GM19463 (cell line): ENCODE data around the gene EN2.
A peak's percentile ranks its signal among the peaks of the same experiment; 100 is the strongest.

ENCODE experiments used
- ATAC-seq: cut with Tn5 transposase; IDR thresholded peaks from one replicate; pipeline ENCODE4 v1.9.1; 2021; ENCODE audit warnings: mild to moderate bottlenecking, moderate library complexity; ENCODE audit not compliant: unreplicated experiment

EN2 gene

GRCh38 chr7:155483868-155484325 lies 26.0 kb downstream of the EN2 start:
- no peak for ATAC-seq

- ATAC-seq: no peak
Observed at GRCh38 chr7:155484483-155485399, 26.8 kb downstream of the EN2 start.

GRCh38 chr7:155486783-155487508 lies 29.0 kb downstream of the EN2 start:
- ATAC-seq: no peak

- no peak for ATAC-seq
Observed at GRCh38 chr7:155487509-155488482, 29.9 kb downstream of the EN2 start.

GRCh38 chr7:155488483-155489127 lies 30.7 kb downstream of the EN2 start:
- ATAC-seq: no peak

GRCh38 chr7:155489158-155489840 lies 31.4 kb downstream of the EN2 start:
- no peak for ATAC-seq

- ATAC-seq: peak; percentile 36
Observed at GRCh38 chr7:155489862-155490696, 32.1 kb downstream of the EN2 start.

- ATAC-seq: peak; percentile 82
Observed at GRCh38 chr7:155490697-155491628, 33.0 kb downstream of the EN2 start.

- no peak for ATAC-seq
Observed at GRCh38 chr7:155491812-155492211, 33.9 kb downstream of the EN2 start.

GRCh38 chr7:155493744-155494538 lies 36.0 kb downstream of the EN2 start:
- no peak for ATAC-seq

GRCh38 chr7:155494551-155494950 lies 36.6 kb downstream of the EN2 start:
- no peak for ATAC-seq

GRCh38 chr7:155495440-155496248 lies 37.7 kb downstream of the EN2 start:
- no peak for ATAC-seq

- no peak for ATAC-seq
Observed at GRCh38 chr7:155496267-155497005, 38.5 kb downstream of the EN2 start.

- no peak for ATAC-seq
Observed at GRCh38 chr7:155497149-155497901, 39.4 kb downstream of the EN2 start.

- no peak for ATAC-seq
Observed at GRCh38 chr7:155505422-155505793, 47.5 kb downstream of the EN2 start.
